K562 (cell line): ENCODE data around the gene FTH1. TPM values are rescaled to one million over a fixed set of nuclear protein-coding genes. Genes with fewer than 3 reads are reported as not detected.

Experiments
- ATF7 ChIP-seq: fragments of 450-650 bp; IDR thresholded peaks from 2 replicates; pipeline ENCODE4 v1.7.1; 2014; ENCODE audit warnings: mild to moderate bottlenecking, moderate library complexity
- BACH1 ChIP-seq: fragments of 200-800 bp; sonication (Bioruptor generic); IDR thresholded peaks from 2 replicates; pipeline ENCODE4 v1.6.1; 2016; ENCODE audit warnings: missing genetic modification characterization, missing compliant biosample characterization
- CREB5 ChIP-seq: fragments of 250-450 bp; sonication (Bioruptor Pico); IDR thresholded peaks from 2 replicates; pipeline ENCODE4 v1.5.0; 2020; ENCODE audit warnings: mild to moderate bottlenecking
- GTF3C2 ChIP-seq: IDR thresholded peaks from 3 replicates; pipeline ENCODE4 v1.6.1; 2011; ENCODE audit warnings: borderline replicate concordance, mild to moderate bottlenecking, moderate library complexity; ENCODE audit not compliant: insufficient read length; ENCODE audit errors: extremely low read depth
- HNRNPK ChIP-seq: fragments of 200-400 bp; formaldehyde crosslinking; IDR thresholded peaks from one replicate; pipeline ENCODE4 v1.6.1; 2018; ENCODE audit warnings: mild to moderate bottlenecking, low read depth, low read length; ENCODE audit not compliant: poor library complexity, severe bottlenecking
- JUN ChIP-seq, 2 experiments: sonication (generic) in 1 of 2; formaldehyde crosslinking in 1 of 2; IDR thresholded peaks; 2 replicates each; pipeline versions ENCODE4 v1.6.1 to v1.8.0; 2012 to 2022; ENCODE audit warnings: borderline replicate concordance in 2 of 2, mild to moderate bottlenecking in 2 of 2, improper control_type of control experiment in 1 of 2, low read depth in 1 of 2, low read length in 1 of 2, missing genetic modification reagents in 1 of 2
- KDM1A ChIP-seq, 2 experiments: fragments of 450-650 bp; IDR thresholded peaks; 2 replicates each; pipeline ENCODE4 v1.6.1; 2016; ENCODE audit warnings: mild to moderate bottlenecking in 2 of 2
- KLF1 ChIP-seq: fragments of 450-650 bp; IDR thresholded peaks from 2 replicates; pipeline ENCODE4 v1.6.1; 2016; ENCODE audit warnings: missing genetic modification characterization, missing compliant biosample characterization
- RFX5 ChIP-seq: IDR thresholded peaks from 2 replicates; pipeline ENCODE4 v1.6.1; 2011; ENCODE audit warnings: low read depth, mild to moderate bottlenecking, improper control_type of control experiment, low read length
- SRSF7 ChIP-seq: fragments of 200-400 bp; formaldehyde crosslinking; optimal IDR thresholded peaks from 2 replicates; pipeline ENCODE3; 2017; ENCODE audit warnings: mild to moderate bottlenecking, low read depth, low read length
- STAG1 ChIP-seq: sonication (generic); formaldehyde crosslinking; IDR thresholded peaks from 2 replicates; pipeline ENCODE4 v1.5.0; 2020; ENCODE audit warnings: missing genetic modification reagents, borderline replicate concordance
- STAT5A ChIP-seq: IDR thresholded peaks from 2 replicates; pipeline ENCODE4 v1.6.1; 2012; ENCODE audit warnings: low read length, inconsistent platforms, borderline replicate concordance
- STAT5B ChIP-seq: fragments of 250-450 bp; sonication (Bioruptor Pico); IDR thresholded peaks from 2 replicates; pipeline ENCODE4 v1.8.0; 2021; ENCODE audit warnings: mild to moderate bottlenecking, inconsistent platforms
- ZNF253 ChIP-seq: fragments of 250-450 bp; sonication (Bioruptor Pico); conservative IDR thresholded peaks from 2 replicates; pipeline ENCODE4 v1.6.1; 2021; ENCODE audit warnings: mild to moderate bottlenecking
- ZNF79 ChIP-seq: fragments of 250-450 bp; sonication (Bioruptor Pico); IDR thresholded peaks from 2 replicates; pipeline ENCODE4 v1.4.0; 2020; ENCODE audit warnings: low read depth, mild to moderate bottlenecking, moderate library complexity
- polyA plus RNA-seq, 8 experiments: library from polyadenylated mRNA; depleted of rRNA in 4 of 8; stranded (reverse) in 5 of 8; unstranded in 3 of 8; fragments of >200 nt; fragmentation: Nextera tagmentation in 2 of 8; fragmentation: Illumina TruSeq in 1 of 8; extraction: Ambion mirVana in 2 of 8; extraction: Trizol in 1 of 8; gene quantifications; 2 replicates each; pipeline versions ENCODE4 v1.2.1 to v1.2.3, GENCODE V29; 2011 to 2014; ENCODE audit warnings: inconsistent platforms in 1 of 8, missing spikeins in 1 of 8
- total RNA-seq, 7 experiments: library from RNA; depleted of rRNA in 6 of 7; stranded (reverse); fragments of >200 nt in 6 of 7; fragmentation: Illumina TruSeq in 2 of 7; extraction: Trizol in 2 of 7; gene quantifications; 2 replicates each; pipeline versions ENCODE4 v1.2.1 to v1.2.3, GENCODE V29; 2011 to 2021; ENCODE audit warnings: low replicate concordance in 1 of 7
- TF ChIP-seq, protein P1 (sequence below): sonication (generic); formaldehyde crosslinking; IDR thresholded peaks from 2 replicates; pipeline ENCODE4 v1.8.0; 2022; ENCODE audit warnings: missing genetic modification reagents, mild to moderate bottlenecking, borderline replicate concordance
- TF ChIP-seq, protein P2 (sequence below), 2 experiments: fragments of 450-650 bp in 1 of 2; sonication (generic) in 1 of 2; formaldehyde crosslinking in 1 of 2; IDR thresholded peaks in 1 of 2; conservative IDR thresholded peaks in 1 of 2; 2 replicates each; pipeline versions ENCODE4 v1.6.1 to v1.8.1; 2016 to 2023; ENCODE audit warnings: mild to moderate bottlenecking in 2 of 2, moderate library complexity in 2 of 2, inconsistent platforms in 1 of 2, missing genetic modification reagents in 1 of 2
- TF ChIP-seq, protein P3 (sequence below): sonication (generic); formaldehyde crosslinking; IDR thresholded peaks from 2 replicates; pipeline ENCODE4 v1.8.1; 2023; ENCODE audit warnings: mild to moderate bottlenecking, missing genetic modification reagents

FTH1 gene
- total and polyA plus RNA-seq, 9 of the 15 experiments (the other 6 are each of a cell fraction or from before 2014, with no cell fraction given), result 370 to 3,146 (median 802) TPM

- TF ChIP-seq STAT5B (CRISPR knock-in tag), result no peak
- TF ChIP-seq, protein P1, sequence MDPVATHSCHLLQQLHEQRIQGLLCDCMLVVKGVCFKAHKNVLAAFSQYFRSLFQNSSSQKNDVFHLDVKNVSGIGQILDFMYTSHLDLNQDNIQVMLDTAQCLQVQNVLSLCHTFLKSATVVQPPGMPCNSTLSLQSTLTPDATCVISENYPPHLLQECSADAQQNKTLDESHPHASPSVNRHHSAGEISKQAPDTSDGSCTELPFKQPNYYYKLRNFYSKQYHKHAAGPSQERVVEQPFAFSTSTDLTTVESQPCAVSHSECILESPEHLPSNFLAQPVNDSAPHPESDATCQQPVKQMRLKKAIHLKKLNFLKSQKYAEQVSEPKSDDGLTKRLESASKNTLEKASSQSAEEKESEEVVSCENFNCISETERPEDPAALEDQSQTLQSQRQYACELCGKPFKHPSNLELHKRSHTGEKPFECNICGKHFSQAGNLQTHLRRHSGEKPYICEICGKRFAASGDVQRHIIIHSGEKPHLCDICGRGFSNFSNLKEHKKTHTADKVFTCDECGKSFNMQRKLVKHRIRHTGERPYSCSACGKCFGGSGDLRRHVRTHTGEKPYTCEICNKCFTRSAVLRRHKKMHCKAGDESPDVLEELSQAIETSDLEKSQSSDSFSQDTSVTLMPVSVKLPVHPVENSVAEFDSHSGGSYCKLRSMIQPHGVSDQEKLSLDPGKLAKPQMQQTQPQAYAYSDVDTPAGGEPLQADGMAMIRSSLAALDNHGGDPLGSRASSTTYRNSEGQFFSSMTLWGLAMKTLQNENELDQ (CRISPR knock-in tag), result no peak
- no peak for TF ChIP-seq STAT5A
- TF ChIP-seq KLF1 (tag), result no peak
- no peak for TF ChIP-seq BACH1 (tag)
- TF ChIP-seq ZNF79 (CRISPR knock-in tag), result no peak
- TF ChIP-seq HNRNPK, result no peak
- TF ChIP-seq KDM1A (IDR thresholded peaks at IDR 0.05), result no peak
- TF ChIP-seq CREB5 (CRISPR knock-in tag), result no peak
- no peak for TF ChIP-seq SRSF7
- TF ChIP-seq, protein P2, sequence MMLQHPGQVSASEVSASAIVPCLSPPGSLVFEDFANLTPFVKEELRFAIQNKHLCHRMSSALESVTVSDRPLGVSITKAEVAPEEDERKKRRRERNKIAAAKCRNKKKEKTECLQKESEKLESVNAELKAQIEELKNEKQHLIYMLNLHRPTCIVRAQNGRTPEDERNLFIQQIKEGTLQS (IDR thresholded peaks at IDR 0.05), result peak; percentile 85
- TF ChIP-seq, protein P2 (CRISPR knock-in tag; conservative IDR thresholded peaks at IDR 0.05), result no peak
- peak; percentile 71 for TF ChIP-seq JUN (IDR thresholded peaks at IDR 0.05; ENCODE audit: borderline replicate concordance, low read depth, low read length)
- no peak for TF ChIP-seq JUN (CRISPR knock-in tag; IDR thresholded peaks at IDR 0.05; ENCODE audit: borderline replicate concordance)
- no peak for TF ChIP-seq ZNF253
- TF ChIP-seq GTF3C2, result no peak
- peak; percentile 38; the same call in 1 of the 2 replicates for TF ChIP-seq ATF7
- TF ChIP-seq RFX5, result no peak
- no peak for TF ChIP-seq STAG1 (CRISPR knock-in tag)
- TF ChIP-seq, protein P3, sequence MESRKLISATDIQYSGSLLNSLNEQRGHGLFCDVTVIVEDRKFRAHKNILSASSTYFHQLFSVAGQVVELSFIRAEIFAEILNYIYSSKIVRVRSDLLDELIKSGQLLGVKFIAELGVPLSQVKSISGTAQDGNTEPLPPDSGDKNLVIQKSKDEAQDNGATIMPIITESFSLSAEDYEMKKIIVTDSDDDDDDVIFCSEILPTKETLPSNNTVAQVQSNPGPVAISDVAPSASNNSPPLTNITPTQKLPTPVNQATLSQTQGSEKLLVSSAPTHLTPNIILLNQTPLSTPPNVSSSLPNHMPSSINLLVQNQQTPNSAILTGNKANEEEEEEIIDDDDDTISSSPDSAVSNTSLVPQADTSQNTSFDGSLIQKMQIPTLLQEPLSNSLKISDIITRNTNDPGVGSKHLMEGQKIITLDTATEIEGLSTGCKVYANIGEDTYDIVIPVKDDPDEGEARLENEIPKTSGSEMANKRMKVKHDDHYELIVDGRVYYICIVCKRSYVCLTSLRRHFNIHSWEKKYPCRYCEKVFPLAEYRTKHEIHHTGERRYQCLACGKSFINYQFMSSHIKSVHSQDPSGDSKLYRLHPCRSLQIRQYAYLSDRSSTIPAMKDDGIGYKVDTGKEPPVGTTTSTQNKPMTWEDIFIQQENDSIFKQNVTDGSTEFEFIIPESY (CRISPR knock-in tag), result no peak
These were observed 8.3 kb downstream of the FTH1 start (continued) for GRCh38 chr11:61959114-61959513.
